ENCODE measurements around the gene ACOXL. TPM values are rescaled to one million over a fixed set of nuclear protein-coding genes. Genes with fewer than 3 reads are reported as not detected.

ACOXL gene
- total RNA-seq, 1 donor from 2014 or later, result 0.23 TPM

GRCh38 chr2:111045771-111046444 is 313.5 kb downstream of the ACOXL start:
- no peak overlapping the region for H3K4me2 ChIP-seq (ENCODE audit: low read length)
- no peak overlapping the region for H3K4me3 Mint-ChIP-seq (ENCODE audit: unreplicated experiment)
- no peaks in the 10 kb centered on the region for H3K36me3 Mint-ChIP-seq (ENCODE audit: low read depth, unreplicated experiment)
- no peak overlapping the region for H3K9ac ChIP-seq (ENCODE audit: low read length)
- H3K27ac Mint-ChIP-seq (ENCODE audit: unreplicated experiment), result no peak overlapping the region
- H3K4me1 ChIP-seq (ENCODE audit: insufficient read depth, low read length), result no peaks in the 10 kb centered on the region
- no peak overlapping the region for H3K27ac ChIP-seq (ENCODE audit: low read depth, low read length)
- DNase-seq (ENCODE audit: low read depth), result no peak
- H3K9me3 ChIP-seq (ENCODE audit: insufficient read depth, low read depth, low read length), result no peaks in the 10 kb centered on the region
- H3K79me2 ChIP-seq (ENCODE audit: insufficient read depth, low read length), result no peaks in the 10 kb centered on the region
- peaks cover 15% of the 10 kb centered on the region for H3K4me1 Mint-ChIP-seq (ENCODE audit: low read depth, unreplicated experiment)
- no peaks in the 10 kb centered on the region for H4K20me1 ChIP-seq (ENCODE audit: insufficient read depth, low read length)
- FAIRE-seq, result no peak
- no peaks in the 10 kb centered on the region for H3K36me3 ChIP-seq (ENCODE audit: insufficient read depth, low read length)
- no peak for TF ChIP-seq CTCF (IDR thresholded peaks at IDR 0.05; ENCODE audit: insufficient read depth, low read depth, low read length)
- TF ChIP-seq EZH2 (IDR thresholded peaks at IDR 0.05; ENCODE audit: insufficient read depth, low read length), result no peak
- H3K27me3 ChIP-seq (ENCODE audit: insufficient read depth, low read length), result peaks cover 25% of the 10 kb centered on the region
- H3K27me3 Mint-ChIP-seq (ENCODE audit: low read depth, unreplicated experiment), result peaks cover 19% of the 10 kb centered on the region
- H2AFZ ChIP-seq (ENCODE audit: low read depth, low read length), result no peak overlapping the region
- H3K4me3 ChIP-seq (ENCODE audit: insufficient read depth, low read depth, low read length), result no peak overlapping the region
- H3K9me3 Mint-ChIP-seq (ENCODE audit: unreplicated experiment), result peaks cover 8% of the 10 kb centered on the region

- Mint-ChIP-seq H3K27me3 (ENCODE audit: low read depth, unreplicated experiment) (peaks cover 18% of the 10 kb centered on the region), H3K4me3 (ENCODE audit: unreplicated experiment) (no peak overlapping the region), H3K36me3 (ENCODE audit: low read depth, unreplicated experiment) (no peaks in the 10 kb centered on the region), H3K4me1 (ENCODE audit: low read depth, unreplicated experiment) (peaks cover 15% of the 10 kb centered on the region), H3K27ac (ENCODE audit: unreplicated experiment) (no peak overlapping the region), H3K9me3 (ENCODE audit: unreplicated experiment) (peaks cover 8% of the 10 kb centered on the region)
- Histone ChIP-seq H3K27me3 (ENCODE audit: insufficient read depth, low read length) (peaks cover 22% of the 10 kb centered on the region), H2AFZ (ENCODE audit: low read depth, low read length) (no peak overlapping the region), H3K27ac (ENCODE audit: low read depth, low read length) (no peak overlapping the region), H3K4me2 (ENCODE audit: low read length) (no peak overlapping the region), H3K4me1 (ENCODE audit: insufficient read depth, low read length) (no peaks in the 10 kb centered on the region), H3K9me3 (ENCODE audit: insufficient read depth, low read depth, low read length) (no peaks in the 10 kb centered on the region), H3K36me3 (ENCODE audit: insufficient read depth, low read length) (no peaks in the 10 kb centered on the region), H3K4me3 (ENCODE audit: insufficient read depth, low read depth, low read length) (no peak overlapping the region), H3K9ac (ENCODE audit: low read length) (no peak overlapping the region), H4K20me1 (ENCODE audit: insufficient read depth, low read length) (no peaks in the 10 kb centered on the region), H3K79me2 (ENCODE audit: insufficient read depth, low read length) (no peaks in the 10 kb centered on the region)
- FAIRE-seq (no peak), DNase-seq (ENCODE audit: low read depth) (no peak)
- TF ChIP-seq EZH2 (IDR thresholded peaks at IDR 0.05; ENCODE audit: insufficient read depth, low read length) (no peak), CTCF (IDR thresholded peaks at IDR 0.05; ENCODE audit: insufficient read depth, low read depth, low read length) (no peak)
Observed at GRCh38 chr2:111046670-111047069, 314.3 kb downstream of the ACOXL start.

Data from astrocyte (in vitro differentiated cells and primary cell).